HG03097 (cell line): ENCODE measurements around the gene BDKRB1.

ENCODE experiments used
- ATAC-seq: cut with Tn5 transposase; IDR thresholded peaks from one replicate; pipeline ENCODE4 v1.9.1; 2021; ENCODE audit not compliant: unreplicated experiment, low FRiP score

Gene BDKRB1

GRCh38 chr14:96275177-96276112 is 19.4 kb downstream of the BDKRB1 start:
- ATAC-seq: no peak

GRCh38 chr14:96277890-96278289 is 21.9 kb downstream of the BDKRB1 start:
- ATAC-seq: no peak

- ATAC-seq: no peak
These were observed 23.6 kb downstream of the BDKRB1 start for GRCh38 chr14:96279564-96279963.

- no peak for ATAC-seq
These were observed 24.1 kb downstream of the BDKRB1 start for GRCh38 chr14:96280104-96280503.

- no peak for ATAC-seq
These were observed 25.5 kb downstream of the BDKRB1 start for GRCh38 chr14:96281486-96281885.

DNA sequence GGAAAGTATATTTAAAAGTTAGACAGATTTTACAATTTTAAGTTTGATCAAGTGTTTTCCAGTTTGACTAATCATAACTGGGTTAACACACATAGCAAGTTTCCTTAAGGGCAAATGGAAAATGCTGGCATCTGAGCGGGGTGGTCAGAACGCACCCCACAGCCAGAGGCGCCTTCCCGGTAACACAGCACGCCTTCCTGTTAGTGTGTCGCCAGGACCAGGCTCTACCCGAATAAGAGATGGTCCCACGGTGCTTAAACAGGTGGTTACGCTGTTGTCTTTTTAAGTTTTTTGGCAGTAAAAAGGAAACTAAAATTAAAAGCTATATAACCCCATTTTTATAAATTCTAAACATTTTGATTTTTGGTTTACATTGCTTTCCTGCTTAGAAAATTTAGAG is 28.0 kb downstream of the BDKRB1 start:
- ATAC-seq: no peak

DNA sequence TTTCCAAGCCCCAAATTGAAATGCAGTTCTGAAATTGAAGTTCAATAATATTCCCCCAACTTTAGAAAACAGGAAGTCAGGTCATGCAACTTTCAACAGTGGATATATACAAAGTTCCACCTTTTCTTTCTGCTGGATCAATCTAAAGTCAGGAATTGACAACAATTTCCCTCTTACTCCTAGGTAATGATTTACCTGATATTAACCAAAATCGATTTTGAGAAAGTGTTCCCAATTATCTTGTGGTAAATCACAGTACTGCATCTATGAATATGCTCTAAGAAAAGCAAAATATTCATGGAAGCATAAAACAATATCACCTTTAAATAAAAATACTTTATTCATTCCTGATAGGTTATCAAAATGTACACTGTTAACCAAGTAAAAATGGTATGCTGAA is 28.4 kb downstream of the BDKRB1 start:
- ATAC-seq: no peak

DNA sequence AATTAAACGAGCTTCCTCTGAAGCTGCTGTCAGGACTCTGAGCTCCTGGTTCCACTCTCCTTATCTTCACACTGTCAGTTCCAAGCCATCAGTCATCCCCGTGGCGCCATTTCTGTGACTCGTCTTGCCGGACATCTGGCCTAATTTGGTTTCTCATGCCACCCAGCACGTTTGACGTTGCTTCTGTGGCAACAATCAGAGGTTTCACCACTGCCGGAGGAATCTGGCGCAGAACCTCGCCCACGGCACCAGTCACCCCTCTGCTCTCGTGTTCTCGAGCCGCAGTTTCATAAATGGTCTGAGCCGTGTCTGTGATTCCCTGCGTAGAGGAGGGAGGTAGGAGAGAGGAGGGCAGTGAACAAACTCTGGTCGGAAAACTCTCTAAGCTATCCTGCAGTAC is 29.7 kb downstream of the BDKRB1 start:
- ATAC-seq: no peak

- ATAC-seq: no peak
These were observed 30.2 kb downstream of the BDKRB1 start for GRCh38 chr14:96286251-96286650.

DNA sequence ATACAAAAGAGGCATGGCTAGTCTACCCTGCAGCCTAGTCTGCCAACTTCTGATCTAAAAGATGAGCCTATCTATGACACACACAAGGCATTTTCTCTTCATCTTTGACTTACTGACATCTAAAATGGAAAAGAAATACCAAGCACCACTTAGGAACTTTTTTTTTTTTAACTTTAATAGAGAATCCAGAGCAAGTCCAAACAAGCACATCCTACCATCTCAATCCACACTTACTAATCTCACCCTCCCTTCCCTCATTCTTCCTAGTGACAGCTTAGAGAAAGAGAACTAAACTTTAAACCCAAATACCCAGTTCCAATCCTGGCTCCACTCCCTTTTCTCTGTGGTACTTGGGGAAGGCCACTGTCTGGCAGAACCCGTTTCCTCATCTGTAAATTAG is 31.8 kb downstream of the BDKRB1 start:
- ATAC-seq: no peak

DNA sequence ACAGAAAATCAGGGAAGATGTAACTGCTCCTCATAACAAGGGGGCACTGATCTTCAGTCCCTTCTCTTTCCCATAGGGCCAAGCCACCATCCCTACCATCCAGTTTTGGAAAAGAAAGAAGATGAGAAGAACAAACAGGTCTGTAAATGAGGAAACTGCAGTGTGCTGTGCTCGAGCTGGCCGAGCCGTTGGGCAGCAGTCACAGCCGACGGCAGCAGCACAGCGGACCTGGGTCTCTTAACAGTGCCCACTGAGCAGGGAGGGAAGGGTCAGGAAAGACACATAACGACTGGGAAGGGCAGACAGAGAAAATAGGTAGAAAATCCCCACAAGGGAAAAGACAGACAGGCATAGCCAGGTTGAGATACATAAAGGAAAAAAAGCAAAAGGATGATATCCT is 38.2 kb downstream of the BDKRB1 start:
- ATAC-seq: no peak

- ATAC-seq: no peak
These were observed 41.0 kb downstream of the BDKRB1 start for GRCh38 chr14:96297000-96297399.

DNA sequence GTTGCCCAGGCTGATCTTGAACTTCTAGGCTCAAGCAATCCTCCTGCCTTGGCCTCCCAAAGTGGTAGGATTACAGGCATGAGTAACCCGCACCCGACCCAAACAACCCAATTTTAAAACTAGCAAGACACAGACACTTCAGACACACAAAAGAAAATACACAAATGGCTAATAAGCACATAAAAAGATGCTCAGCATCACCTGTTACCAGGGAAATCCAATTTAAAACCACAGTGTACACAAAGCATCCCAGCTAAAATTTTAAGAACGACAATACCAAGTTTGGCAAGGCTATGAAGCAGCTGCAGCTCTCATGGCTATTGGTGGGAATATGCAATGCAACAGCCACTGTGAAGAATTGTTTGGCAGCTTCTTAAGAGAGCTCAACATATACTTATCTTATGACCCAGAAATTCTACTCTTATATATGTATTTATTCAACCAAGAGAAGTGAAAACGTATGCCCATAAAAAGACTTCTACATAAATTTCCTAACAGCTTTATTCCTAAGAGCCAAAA is 42.0 kb downstream of the BDKRB1 start:
- no peak for ATAC-seq

- no peak for ATAC-seq
These were observed 43.4 kb downstream of the BDKRB1 start for GRCh38 chr14:96299441-96299840.

GRCh38 chr14:96303981-96304380 is 48.0 kb downstream of the BDKRB1 start:
- no peak for ATAC-seq

DNA sequence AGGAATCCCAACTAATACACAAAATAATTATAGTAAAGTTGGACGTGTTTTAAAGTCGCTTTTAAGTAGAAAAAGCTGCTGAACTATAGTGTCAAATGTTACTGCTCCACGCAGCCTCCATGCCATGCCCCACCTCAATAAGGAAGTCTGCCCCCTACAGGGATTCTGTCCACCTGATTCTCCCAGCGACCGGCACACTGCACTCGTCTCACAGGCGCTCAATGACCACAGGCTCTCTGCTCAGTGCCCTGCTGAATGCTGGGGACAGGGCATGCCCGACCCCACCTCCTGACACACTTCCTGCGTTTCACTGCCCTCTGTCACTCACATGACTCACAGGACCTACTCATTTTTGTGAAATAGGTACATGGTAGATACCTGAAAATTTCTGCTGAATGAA is 48.9 kb downstream of the BDKRB1 start:
- no peak for ATAC-seq

GRCh38 chr14:96307434-96307833 is 51.4 kb downstream of the BDKRB1 start:
- no peak for ATAC-seq

DNA sequence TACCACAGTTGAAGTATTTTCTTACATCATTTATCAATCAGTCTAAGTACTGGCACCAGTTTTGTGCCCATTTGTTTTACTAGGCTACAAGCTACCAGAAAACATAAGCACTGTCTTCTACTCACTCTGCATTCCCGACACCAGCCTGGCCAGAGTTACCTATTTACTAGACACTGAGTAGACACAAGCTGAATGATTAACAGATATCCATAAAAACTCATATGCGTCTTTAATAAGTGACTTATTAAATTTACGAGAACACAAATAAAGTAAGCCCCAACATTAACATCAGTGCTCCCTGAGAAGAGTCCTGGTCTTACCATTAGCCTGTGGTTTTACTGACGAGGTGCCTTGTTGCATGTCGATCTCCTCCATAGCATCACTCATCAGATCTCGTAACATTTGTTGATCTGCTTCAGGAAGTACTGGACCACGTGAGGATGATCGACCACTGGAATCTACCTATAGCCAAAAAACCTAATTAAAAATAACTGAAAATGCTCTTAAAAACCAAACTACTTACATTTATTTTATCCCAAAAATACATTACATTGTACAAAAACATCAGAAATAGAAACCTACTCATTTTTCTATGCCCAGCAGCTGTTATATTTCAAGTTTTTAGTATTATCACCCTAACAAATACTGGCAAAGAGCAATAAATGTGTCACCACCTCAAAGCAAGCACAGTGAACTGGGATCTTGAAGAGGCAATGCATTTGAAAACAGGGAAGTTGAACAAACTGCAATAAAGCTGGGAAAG is 53.3 kb downstream of the BDKRB1 start:
- ATAC-seq: no peak

DNA sequence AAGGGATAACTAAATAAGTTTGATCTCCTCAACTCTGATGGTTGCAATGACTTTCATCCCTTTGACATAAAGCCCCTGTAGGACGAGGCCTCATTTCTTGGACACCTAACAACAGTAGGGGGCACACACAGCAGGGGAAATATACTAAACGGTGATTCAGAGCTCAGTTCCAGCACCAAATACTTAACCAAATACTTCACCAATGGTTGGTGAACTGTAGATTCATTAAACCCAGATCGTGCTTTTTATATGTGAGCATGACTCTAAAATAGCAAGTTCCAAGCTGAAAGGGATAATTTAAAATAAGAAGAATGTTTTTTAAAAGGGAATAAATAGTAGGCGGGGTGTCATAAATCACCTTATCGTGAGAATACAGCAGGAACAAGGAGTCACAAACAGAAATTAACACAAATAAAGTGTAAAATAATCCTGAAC is 53.9 kb downstream of the BDKRB1 start:
- no peak for ATAC-seq

- no peak for ATAC-seq
These were observed 54.9 kb downstream of the BDKRB1 start for GRCh38 chr14:96310906-96311305.
